Psoas muscle (tissue), 8 donors: ENCODE data around the gene ZFAND4. TPM values are rescaled to one million over a fixed set of nuclear protein-coding genes. Genes with fewer than 3 reads are reported as not detected.
"Not testable (repeated sequence)": the region's sequence is repeated elsewhere in the genome, so short reads cannot be mapped to it uniquely, and the experiment has no call there.

Experiments used
- ATAC-seq, 4 donors: fragments of 200-7000 bp; cut with Tn5 transposase; one replicate each; pipeline ENCODE4 v1.9.1; 2020; ENCODE audit warnings: moderate library complexity in 3 of 4, mild to moderate bottlenecking in 2 of 4
- DNase-seq, 2 donors: peaks; one replicate each; pipeline ENCODE4 v3.0.0-alpha.2; 2020
- H3K27ac ChIP-seq: fragments of 200-600 bp; one replicate; pipeline ENCODE4 v1.8.0; 2022
- H3K27me3 ChIP-seq, 3 donors: fragments of 200-600 bp in 1 of 3; one replicate each; pipeline versions ENCODE4 v1.6.1 to v1.8.0; 2013 to 2022; ENCODE audit warnings: low read length in 2 of 3, mild to moderate bottlenecking in 2 of 3, moderate library complexity in 1 of 3; ENCODE audit not compliant: insufficient read depth in 3 of 3
- H3K36me3 ChIP-seq, 2 donors: fragments of 200-600 bp in 1 of 2; one replicate each; pipeline versions ENCODE4 v1.6.1 to v1.8.0; 2013 to 2022; ENCODE audit warnings: low read depth in 1 of 2, mild to moderate bottlenecking in 1 of 2, moderate library complexity in 1 of 2; ENCODE audit not compliant: insufficient read depth in 1 of 2
- H3K4me1 ChIP-seq: fragments of 200-600 bp; one replicate; pipeline ENCODE4 v1.8.0; 2022
- H3K4me3 ChIP-seq: fragments of 200-600 bp; one replicate; pipeline ENCODE4 v1.8.0; 2022; ENCODE audit warnings: mild to moderate bottlenecking
- H3K9me3 ChIP-seq: fragments of 200-600 bp; one replicate; pipeline ENCODE4 v1.8.0; 2022
- CTCF ChIP-seq: fragments of 200-600 bp; IDR thresholded peaks from one replicate; pipeline ENCODE4 v1.8.0; 2022; ENCODE audit warnings: antibody characterized with exemption
- WGBS, 3 donors: extraction: QIAGEN DNeasy Blood & Tissue Kit; methylation state at CpG; one replicate each; pipeline versions ENCODE4 v1.1.6 to v1.1.7; 2013; 5-methylcytosine and 5-hydroxymethylcytosine counted together
- intact Hi-C, 2 donors: fragments of 100-400 bp; cut with DNase I; formaldehyde crosslinking; loops; one replicate each; pipeline versions ENCODE4 v1.11.0 to v1.14.2; 2022
- long read RNA-seq, 2 donors: library from polyadenylated mRNA; unstranded; transcript quantifications; one replicate each; pipeline ENCODE4 v2.0.0, GENCODE V29; 2021
- polyA plus RNA-seq, 3 donors: library from polyadenylated mRNA; stranded (reverse); fragments of 200-250 nt; gene quantifications; one replicate each; pipeline ENCODE4 v1.2.3, GENCODE V29; 2013
- total RNA-seq, 4 donors: library from RNA; stranded (reverse); fragmentation: NEBNext Ultra II Directional in 2 of 4; extraction: Animal tissue kit (Norgen Biotek cat#: 25700) in 2 of 4; gene quantifications; one replicate each; pipeline versions ENCODE4 v1.2.1 to v1.2.4, GENCODE V29; 2021 to 2023
- donor health status: healthy with polysubstance abuse.
- donor health status: DM: no; HTN: no; CAD: no; lungs with moderate emphysema.
- donor health status: Bipolar disorder and iron deficiency.
- donor health status: healthy.
- donor health status: DM: yes; HTN: yes; CAD: no.
- donor health status: DM: no; HTN: no; CAD: no.
- donor health status: DM: no; HTN: no; CAD: no.
- donor health status: DM: yes; HTN: yes; CAD: no.

The ZFAND4 gene
- total RNA-seq: 1 to 10 TPM; 4.2 to 7.2 (median 6.5) TPM
- 1 to 10 TPM; 2.4 to 6.5 (median 3.6) TPM for polyA plus RNA-seq
- long read RNA-seq, donor 1, partial matches to known transcripts: 1 of 12 reads
- long read RNA-seq, donor 1, other reads (novel, unspliced or antisense): 11 of 12 reads
- long read RNA-seq, donor 2, partial matches to known transcripts: 3 of 6 reads
- long read RNA-seq, donor 2, other reads (novel, unspliced or antisense): 3 of 6 reads

GRCh38 chr10:45672181-45673073 lies at the start of gene ZFAND4:
TSS of gene ZFAND4 (minus strand) at chr10:45672772. CDS start at chr10:45663725, 9,047 bp downstream.
- ATAC-seq (peak; percentile 98 to 99 (median 98)), DNase-seq (peak; percentile 99)
- peak; percentile 73 for TF ChIP-seq CTCF
- no peaks in the 10 kb centered on the region for H3K9me3 ChIP-seq
- intact Hi-C loops: loop anchor here (2.0 to 10.0 kb wide), 5 partner anchors 80 to 668 kb away; partner anchors contain the start of gene ZNF22 (in 1 of the 2)
- no peaks in the 10 kb centered on the region for H3K4me1 ChIP-seq
- H3K27me3 ChIP-seq: no peaks in the 10 kb centered on the region
- 0 to 1% (median 1%) methylated on average over 65 to 96 of the region's 96 CpGs for WGBS, 3 donors
- peak within 1 kb of the TSS; percentile 94 for H3K4me3 ChIP-seq
- H3K27ac ChIP-seq: peak within 1 kb of the TSS; percentile 91
- no peaks in the 10 kb centered on the region for H3K36me3 ChIP-seq

GRCh38 chr10:45721503-45721902 lies 48.9 kb upstream of the ZFAND4 start:
- H3K9me3 ChIP-seq, H3K4me3 ChIP-seq, H3K27ac ChIP-seq, DNase-seq, ATAC-seq, H3K4me1 ChIP-seq, H3K27me3 ChIP-seq, H3K36me3 ChIP-seq: not testable (repeated sequence)
- 51 to 69% (median 66%) methylated on average over 9 to 10 of the region's 10 CpGs for WGBS, 3 donors
- intact Hi-C loops: loop anchor here in 1 of 2 donors (10.0 kb wide), 1 partner anchor 257 kb away; no protein-coding TSS in a partner anchor

GRCh38 chr10:45717642-45718041 lies 45.1 kb upstream of the ZFAND4 start:
- ATAC-seq, H3K27ac ChIP-seq, H3K27me3 ChIP-seq, DNase-seq, intact Hi-C loops, H3K4me3 ChIP-seq, H3K36me3 ChIP-seq, H3K4me1 ChIP-seq, H3K9me3 ChIP-seq: not testable (repeated sequence)
- WGBS, 3 donors: 61 to 71% (median 62%) methylated on average over 1 of the region's 1 CpG

GRCh38 chr10:45717053-45717452 lies 44.5 kb upstream of the ZFAND4 start:
- H3K4me3 ChIP-seq, ATAC-seq, H3K9me3 ChIP-seq, intact Hi-C loops, H3K36me3 ChIP-seq, H3K27ac ChIP-seq, DNase-seq, H3K4me1 ChIP-seq, H3K27me3 ChIP-seq: not testable (repeated sequence)
- WGBS, 3 donors: 61 to 64% (median 61%) methylated on average over 3 of the region's 3 CpGs

- ATAC-seq, H3K36me3 ChIP-seq, H3K27me3 ChIP-seq, DNase-seq, H3K9me3 ChIP-seq, H3K27ac ChIP-seq, H3K4me3 ChIP-seq, intact Hi-C loops, H3K4me1 ChIP-seq: not testable (repeated sequence)
- WGBS, 3 donors: 60 to 75% (median 73%) methylated on average over 2 to 3 of the region's 5 CpGs
Observed at GRCh38 chr10:45711223-45711622, 38.7 kb upstream of the ZFAND4 start.

GRCh38 chr10:45710200-45710796 lies 37.7 kb upstream of the ZFAND4 start:
- 39 to 52% (median 40%) methylated on average over 2 of the region's 3 CpGs for WGBS, 3 donors

GRCh38 chr10:45678467-45678866 lies 5.9 kb upstream of the ZFAND4 start:
- H3K36me3 ChIP-seq, H3K9me3 ChIP-seq, H3K27me3 ChIP-seq, DNase-seq, H3K27ac ChIP-seq, H3K4me3 ChIP-seq, ATAC-seq, H3K4me1 ChIP-seq: not testable (repeated sequence)
- intact Hi-C loops: loop anchor here in 1 of 2 donors (10.0 kb wide), 1 partner anchor 674 kb away; the partner anchor contains the start of gene ZNF22
- 82 to 90% (median 84%) methylated on average over 7 to 13 of the region's 14 CpGs for WGBS, 3 donors

More at GRCh38 chr10:45710200-45710796, 37.7 kb upstream of the ZFAND4 start:
- intact Hi-C loops, DNase-seq, H3K36me3 ChIP-seq, H3K4me1 ChIP-seq, H3K27me3 ChIP-seq, H3K4me3 ChIP-seq, ATAC-seq, H3K9me3 ChIP-seq, H3K27ac ChIP-seq: not testable (repeated sequence)
